Liver (tissue), 3 donors: Measurements from ENCODE around the gene PHAX.

Source experiments
- TF ChIP-seq, protein P1 (sequence below): fragments of 150-350 bp; IDR thresholded peaks from 2 replicates; pipeline ENCODE4 v1.5.1; 2017; ENCODE audit warnings: improper control_type of control experiment, low read depth, low read length; ENCODE audit not compliant: missing input control
- TF ChIP-seq, protein P2 (sequence below): IDR thresholded peaks from 2 replicates; pipeline ENCODE4 v1.6.1; 2016; ENCODE audit warnings: antibody characterized with exemption
- donor health status: healthy.
- donor health status: healthy.

DNA sequence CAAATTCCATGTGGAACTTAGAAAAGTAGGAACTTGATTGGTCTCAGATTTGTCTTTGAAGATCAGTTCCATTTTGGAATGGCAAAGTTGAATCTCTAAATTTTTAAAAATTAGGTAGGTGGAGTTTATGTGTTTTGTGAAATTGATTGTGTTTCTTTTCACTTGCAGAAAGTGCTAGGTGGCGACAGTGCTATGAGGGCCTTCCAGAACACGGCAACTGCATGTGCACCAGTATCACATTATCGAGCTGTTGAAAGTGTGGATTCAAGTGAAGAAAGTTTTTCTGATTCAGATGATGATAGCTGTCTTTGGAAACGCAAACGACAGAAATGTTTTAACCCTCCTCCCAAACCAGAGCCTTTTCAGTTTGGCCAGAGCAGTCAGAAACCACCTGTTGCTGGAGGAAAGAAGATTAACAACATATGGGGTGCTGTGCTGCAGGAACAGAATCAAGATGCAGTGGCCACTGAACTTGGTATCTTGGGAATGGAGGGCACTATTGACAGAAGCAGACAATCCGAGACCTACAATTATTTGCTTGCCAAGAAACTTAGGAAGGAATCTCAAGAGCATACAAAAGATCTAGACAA, 2.8 kb downstream of the PHAX start:
- TF ChIP-seq, protein P1, sequence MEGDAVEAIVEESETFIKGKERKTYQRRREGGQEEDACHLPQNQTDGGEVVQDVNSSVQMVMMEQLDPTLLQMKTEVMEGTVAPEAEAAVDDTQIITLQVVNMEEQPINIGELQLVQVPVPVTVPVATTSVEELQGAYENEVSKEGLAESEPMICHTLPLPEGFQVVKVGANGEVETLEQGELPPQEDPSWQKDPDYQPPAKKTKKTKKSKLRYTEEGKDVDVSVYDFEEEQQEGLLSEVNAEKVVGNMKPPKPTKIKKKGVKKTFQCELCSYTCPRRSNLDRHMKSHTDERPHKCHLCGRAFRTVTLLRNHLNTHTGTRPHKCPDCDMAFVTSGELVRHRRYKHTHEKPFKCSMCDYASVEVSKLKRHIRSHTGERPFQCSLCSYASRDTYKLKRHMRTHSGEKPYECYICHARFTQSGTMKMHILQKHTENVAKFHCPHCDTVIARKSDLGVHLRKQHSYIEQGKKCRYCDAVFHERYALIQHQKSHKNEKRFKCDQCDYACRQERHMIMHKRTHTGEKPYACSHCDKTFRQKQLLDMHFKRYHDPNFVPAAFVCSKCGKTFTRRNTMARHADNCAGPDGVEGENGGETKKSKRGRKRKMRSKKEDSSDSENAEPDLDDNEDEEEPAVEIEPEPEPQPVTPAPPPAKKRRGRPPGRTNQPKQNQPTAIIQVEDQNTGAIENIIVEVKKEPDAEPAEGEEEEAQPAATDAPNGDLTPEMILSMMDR: no peak
- TF ChIP-seq, protein P2, sequence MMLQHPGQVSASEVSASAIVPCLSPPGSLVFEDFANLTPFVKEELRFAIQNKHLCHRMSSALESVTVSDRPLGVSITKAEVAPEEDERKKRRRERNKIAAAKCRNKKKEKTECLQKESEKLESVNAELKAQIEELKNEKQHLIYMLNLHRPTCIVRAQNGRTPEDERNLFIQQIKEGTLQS: no peak
